ENCODE measurements around the gene ARHGEF17.
"Not testable (repeated sequence)": the region's sequence is repeated elsewhere in the genome, so short reads cannot be mapped to it uniquely, and the experiment has no call there.

ARHGEF17 gene

DNA sequence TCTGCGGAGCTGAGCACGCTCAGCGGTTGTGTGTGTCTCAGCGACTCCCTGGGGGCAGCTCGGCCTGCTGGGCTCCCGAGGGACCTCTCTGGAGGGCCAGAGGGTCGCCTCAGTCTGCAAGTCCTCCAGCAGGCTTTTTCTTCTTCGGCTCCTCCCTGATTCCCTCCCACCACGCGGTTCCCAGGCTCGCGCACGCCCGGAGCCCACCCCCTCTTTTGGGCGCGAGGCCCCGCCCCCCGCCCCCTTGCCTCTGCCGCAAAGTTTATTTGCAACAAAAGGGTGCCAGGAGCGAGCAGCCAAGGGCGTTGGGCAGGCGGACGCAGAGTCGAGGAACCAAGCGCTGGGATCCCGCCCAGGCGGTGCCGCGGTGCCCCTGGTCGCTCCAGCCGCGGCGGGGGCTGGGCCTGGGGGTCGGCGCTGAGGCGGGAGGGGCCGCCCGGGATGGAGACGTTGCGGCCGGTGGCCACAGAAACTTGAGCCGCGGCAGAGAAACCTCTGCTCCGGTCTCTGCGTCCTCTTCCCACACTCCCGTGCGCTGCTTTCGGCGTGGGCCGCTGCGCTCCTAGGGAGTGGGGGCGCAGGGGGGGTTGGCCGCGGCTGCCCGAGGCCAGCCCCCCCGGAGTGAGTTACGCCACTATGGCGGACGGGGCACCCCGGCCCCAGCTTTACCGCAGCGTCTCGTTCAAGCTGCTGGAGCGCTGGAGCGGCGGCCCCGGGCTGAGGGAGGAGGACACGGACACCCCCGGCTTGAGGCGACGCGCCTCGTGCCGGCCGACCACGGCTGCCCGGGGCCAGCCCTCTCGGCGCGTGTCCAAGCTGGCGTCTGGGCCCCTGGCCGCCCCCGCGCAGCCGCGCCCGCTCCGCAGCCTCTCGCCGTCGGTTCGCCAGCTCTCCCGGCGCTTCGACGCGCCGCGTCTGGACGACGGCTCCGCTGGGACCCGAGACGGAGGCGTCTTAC is at the start of gene ARHGEF17:
Gene ARHGEF17 (plus strand): TSS at position 274 of the 958 bp plus-strand sequence. CDS start 363 bp downstream, at position 637.
- DNase-seq, result peak; percentile 64

DNA sequence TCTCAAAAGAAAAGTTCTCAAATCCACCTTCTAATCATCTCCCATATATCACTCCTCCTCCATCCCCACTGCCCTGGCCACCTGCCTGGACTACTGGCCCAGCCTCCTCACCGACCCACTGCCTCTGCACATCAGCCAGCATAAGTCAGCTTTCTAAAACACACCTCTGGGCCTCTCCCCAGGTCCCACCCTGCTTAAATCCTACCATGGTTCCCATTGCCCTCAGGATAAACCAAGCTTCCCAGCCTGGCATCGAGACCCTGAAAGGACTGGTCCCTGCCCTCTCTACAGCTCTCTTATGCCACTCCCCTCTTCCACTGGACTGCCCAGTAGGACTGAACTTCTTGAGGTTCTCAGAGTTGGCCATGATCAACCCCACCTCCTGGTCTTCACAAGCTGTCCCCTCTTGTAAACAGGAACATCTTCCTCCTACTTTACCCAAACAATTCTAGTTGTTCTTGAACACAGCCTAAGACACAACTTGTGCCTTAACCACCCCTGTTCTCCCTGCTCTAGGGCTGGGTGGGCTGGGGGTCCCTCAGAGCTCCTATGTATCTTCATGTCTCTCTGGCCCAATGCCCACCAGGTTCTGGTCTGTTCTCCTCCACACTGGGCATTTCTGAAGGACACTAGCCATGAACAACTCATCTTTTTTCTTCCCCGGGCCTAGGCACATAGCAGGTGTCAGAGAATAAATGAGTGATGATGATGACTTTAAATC is 48.5 kb upstream of the ARHGEF17 start:
- DNase-seq, result no peak

DNA sequence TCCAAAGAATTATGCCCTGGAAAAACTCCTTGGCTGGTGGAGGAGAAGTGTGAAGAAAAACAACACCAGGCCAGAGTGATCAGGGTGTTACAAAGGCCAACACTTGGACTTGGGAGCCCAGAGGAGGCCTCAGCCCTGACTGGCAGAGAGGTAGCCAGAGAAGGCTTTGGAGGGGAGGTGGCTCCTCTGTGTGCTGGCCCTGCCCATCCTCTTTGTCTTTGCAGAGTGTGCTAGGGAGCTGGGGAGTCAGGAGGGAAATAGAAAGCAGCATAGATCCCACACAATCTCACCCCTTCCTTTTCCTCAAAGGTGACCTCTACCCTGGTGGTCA is 48.0 kb upstream of the ARHGEF17 start:
- no peak for DNase-seq

DNA sequence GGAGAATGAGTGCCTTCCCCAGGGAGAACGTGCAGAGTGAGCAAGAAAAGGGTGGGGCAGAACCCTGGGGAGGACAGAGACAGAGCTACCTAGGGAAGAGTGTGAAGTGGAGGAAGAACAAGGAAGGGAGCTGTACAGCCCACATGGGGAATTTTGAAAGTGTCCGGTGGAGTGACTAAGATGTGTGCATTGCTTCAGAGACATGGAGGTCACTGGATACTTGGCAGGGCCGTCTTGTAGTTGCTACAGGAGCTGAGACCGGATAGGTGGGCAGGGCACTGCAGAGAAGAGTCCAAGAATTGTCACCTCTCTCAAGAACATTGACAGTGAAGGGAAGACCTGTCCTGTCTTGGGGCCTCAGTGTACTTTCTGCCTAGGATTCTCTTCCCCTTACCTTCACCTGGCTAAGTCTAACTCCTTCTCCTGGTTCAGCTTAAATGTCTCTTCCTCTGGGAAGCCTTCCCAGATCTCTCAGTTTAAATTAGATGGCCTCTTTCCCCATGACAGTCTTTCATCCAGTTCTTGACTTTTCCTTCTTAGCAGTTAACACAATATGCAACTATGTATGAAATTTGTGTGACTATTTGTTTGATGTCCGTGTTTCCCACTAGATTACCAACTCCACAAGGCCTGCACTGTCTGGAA is 45.1 kb upstream of the ARHGEF17 start:
- no peak for DNase-seq

DNA sequence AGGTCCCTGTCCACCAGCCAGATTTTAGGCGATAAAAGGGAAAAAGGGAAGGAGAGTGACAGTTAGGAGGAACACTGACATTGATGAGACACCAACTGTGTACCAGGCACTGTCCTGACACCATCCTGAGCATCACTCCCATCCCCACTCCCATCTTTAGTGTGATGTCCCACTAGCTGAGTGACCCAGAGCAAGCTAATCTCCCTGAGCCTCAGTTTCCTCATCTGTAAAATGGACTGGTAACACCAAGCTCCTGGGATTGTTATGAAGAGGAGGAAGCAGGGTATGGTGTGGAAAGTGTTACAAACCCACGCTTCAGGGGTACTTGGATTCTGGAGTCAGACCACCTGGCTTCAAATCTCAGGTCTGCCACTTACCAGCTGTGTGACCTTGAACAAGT is 44.4 kb upstream of the ARHGEF17 start:
- DNase-seq, result no peak

GRCh38 chr11:73265278-73265810 is 42.7 kb upstream of the ARHGEF17 start:
- no peak for DNase-seq

DNA sequence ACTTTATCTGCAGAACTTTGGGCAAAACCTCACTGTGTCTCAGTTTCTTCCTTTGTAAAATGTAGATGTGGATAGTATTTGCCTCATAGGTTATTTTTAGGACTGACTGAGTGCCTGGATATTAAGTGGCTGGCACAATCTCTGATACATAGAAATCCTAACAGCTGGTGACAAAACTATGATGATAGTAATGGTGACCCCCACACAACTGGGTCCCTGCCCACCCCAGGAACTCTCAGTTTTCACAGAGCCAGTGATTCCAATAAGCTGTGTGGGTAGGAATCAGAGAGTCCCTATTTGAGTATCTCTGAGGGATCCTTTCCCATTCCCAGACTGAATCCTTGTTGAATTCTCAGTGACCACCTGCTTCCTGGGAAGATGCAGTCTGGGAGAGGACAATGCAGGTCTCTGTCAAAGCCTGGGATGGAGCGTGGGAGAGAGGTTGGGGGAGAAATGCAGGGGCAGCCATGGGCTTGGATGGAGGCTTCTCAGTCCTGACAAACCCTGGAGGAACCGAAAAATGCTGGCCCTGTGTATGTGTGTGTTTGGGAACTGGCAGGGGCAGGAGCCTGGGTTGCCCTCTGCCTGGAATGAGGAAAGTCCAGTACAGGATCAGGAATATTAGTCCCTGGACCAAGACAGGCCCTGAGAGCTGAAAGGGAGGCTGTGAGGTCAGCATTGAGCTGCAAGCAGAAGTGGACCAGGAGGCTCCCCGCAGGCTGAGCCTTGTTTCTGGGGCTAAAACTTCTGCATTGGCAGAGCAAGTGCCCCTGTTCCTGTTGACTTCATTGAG is 42.0 kb upstream of the ARHGEF17 start:
- no peak for DNase-seq

DNA sequence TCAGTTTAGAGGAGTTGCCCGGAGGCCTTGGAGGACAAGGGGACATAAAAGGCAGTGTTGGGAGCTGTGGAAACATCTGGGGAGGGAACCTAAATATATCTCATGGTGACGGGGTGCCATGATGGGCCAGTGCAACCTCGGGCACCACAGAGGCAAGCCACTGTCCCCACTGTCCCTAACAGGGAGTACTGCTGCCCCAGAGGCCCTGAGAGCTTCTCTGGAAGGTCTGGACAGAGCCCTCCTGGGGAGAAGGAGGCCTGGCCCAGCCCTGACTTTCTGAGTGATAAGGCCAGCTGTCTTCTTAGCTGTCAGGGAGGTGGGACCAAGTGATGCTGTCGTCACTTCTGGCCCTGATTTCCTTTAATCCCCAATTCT is 41.4 kb upstream of the ARHGEF17 start:
- no peak for DNase-seq

DNA sequence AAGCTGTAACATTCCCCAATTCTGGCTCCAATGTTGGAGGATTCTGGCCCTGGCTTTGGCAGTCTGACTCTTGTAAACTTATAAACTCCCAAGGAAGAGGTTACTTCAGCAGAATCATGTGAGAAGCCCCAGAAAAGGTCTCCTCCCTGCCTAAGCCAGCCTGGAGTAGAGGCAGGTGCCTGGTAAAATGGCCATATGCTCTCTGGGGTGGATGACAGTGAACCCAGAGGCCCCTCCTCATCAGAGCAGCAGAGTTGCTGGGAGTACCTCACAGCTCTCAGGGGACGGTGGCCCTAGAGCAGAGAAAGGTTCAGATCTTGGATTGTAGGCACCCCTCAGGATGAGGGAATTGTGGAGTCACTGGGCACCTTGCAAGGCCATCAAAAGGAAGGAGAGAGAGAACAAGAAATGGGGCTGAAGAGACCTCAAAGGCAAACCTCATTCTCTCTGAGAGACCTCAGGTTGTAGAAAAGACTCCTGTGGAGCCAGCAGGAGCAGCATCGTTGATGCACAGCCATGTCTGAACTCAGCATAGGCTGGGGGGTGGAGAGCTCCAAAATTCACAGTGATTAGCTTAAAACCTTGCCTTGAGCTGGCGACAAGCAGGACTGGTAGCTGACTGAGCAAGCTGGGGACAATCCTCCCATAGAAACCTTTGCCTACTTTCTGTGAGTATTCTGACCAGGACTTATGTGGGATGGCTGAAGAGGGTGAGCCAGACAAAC is 40.8 kb upstream of the ARHGEF17 start:
- DNase-seq, result no peak

DNA sequence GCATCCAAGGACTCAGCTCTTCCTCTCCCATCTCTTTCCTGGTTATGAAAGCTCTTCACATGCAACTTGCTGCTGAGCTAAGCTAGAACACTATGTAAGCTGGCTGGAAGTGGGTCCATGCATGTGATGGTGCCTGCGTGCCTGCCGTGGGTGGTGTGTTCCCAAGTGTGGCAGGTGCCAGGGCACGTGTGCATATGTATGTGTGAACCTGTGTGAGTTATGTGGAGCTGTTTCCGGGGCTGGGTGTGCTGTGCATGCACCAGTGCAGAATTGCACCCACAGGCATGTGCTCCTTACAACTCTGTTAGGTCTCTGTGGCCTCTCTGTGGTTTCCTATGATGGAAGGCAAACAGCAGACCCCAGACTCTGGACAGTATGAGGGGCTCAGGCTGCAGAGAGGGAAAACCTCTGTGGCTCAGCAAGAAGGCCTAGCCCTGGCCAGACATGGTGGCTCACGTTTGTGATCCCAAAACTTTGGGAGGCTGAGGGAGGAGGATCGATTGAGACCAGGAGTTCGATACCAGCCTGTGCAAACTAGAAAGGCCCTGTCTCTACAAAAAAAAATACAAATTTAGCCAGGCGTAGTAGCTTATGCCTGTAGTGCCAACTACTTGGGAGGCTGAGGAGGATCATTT is 40.1 kb upstream of the ARHGEF17 start:
- DNase-seq, result no peak

DNA sequence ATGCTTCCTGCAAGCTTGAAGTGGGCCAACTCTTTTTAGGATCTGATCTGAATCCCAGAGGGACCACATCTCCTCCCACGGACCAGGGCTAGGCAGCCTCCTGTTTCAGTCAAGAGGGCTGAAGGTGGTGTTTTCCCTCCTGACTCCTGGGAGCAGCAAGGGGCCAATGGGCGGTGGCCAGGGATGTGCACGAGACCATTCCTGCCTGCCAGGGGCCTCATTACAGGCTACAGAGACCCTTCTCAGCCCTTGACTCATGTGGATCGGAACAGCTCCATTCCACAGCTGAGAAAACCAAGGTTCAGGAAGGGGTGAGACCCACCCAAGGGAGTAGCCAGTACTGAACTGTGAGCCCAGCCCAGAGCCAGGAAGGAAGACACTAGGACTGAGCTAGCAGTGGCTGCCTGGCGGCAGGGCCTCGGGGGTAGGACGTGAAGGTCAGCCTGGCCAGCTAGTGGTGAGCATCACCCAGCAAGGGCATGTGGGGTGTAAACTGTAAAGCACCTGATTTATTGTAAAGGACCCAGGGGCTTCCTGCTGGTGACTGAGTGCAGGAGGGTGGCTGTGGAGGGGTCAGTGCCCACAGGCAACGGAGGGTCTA is 39.3 kb upstream of the ARHGEF17 start:
- DNase-seq, result no peak

DNA sequence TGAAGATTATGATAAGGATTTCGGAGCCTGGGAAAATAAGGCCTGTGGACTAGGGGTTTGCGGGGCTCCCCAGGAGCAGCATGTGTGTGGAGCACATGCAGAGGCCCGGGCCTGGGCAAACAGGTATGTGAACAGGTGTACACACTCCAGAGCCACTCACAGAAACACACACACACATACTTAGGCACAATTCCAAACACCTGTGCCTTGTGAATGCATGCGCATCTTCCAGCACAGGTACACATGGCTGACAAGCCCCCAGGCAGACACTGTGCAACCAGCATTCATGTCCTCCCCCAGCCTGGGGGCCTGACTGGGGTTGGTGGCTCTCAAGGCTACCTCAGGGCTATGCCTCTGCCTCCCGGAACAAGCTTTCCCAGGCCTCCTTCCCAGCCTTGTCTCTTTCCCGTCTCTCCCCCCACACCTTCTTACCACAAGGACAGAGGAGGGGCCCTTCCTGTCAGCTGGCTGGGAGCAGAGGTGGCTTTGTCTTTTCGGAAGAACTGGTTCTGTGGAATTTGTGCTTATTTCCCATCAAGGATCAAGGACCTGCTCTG is 38.5 kb upstream of the ARHGEF17 start:
- no peak for DNase-seq

- DNase-seq, result no peak
Observed at GRCh38 chr11:73270016-73270854, 37.8 kb upstream of the ARHGEF17 start.

DNA sequence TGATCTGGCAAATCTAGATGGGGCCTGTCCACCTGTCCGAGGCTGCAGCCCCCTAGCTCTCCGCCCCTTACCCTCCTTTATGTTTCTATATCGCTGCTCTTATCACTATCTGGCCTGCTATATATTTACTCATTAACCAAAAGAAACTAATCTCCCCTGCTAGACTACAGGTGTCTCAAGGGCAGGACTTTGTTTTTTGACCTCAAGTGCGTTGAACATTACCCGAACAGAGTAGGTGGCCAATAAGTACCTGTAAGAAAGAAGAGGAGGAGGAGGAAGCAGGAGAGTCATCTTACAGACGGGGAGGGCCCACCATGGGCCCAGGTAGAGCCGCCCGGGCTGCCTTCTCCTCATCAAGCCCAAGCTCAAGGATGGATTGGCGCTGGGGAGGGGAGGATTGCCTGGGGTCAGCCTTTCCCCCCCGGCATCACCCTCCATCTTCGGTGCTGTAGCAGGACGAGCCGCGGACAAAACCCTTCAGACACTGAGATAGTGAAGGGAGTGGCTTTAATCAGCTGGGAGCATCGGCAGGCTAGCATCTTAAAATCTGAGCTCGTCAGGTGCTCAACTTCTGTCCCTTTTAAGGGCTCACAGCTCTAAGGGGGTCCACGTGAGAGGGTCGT is 37.1 kb upstream of the ARHGEF17 start:
- DNase-seq, result no peak

- not testable (repeated sequence) for DNase-seq
Observed at GRCh38 chr11:73271478-73271865, 36.6 kb upstream of the ARHGEF17 start.

DNA sequence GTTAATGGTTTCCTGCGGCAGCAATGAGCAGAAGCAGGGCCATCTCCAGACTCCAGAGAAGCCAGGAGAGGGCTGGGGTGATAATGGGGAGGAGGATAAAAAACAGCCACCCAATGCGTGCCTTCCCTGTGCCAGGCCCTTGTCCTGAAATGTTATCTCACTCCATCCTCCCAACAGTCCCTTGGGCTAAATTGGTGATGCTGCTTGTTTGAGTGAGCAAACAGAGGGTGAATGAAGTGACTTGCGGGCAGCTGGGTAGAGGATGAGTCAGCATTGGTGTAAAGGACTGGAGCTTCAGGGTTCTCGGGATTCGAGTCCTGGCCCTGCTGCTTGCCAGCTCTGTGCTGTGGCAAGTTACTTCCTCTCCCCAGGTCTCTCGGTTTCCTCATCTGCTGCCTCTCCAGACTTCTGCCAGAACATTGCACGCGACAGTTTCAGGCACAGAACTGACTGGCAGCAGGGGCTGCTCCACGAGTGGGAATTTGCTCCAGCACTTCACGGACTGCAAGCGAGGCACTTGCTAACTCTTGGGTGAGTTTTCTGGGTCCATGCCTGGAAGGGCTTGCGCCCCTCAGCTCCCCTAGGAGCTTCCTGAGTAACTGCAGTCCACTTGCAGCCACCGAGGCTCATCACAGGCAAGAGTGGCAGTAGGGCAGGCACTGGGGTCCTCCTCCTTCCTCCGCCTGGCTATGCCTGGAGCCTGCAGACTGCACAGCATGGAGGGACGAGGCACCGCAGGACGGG is 36.0 kb upstream of the ARHGEF17 start, which contains the start of gene P2RY6:
Gene P2RY6 (plus strand): TSS at position 403 of the 744 bp plus-strand sequence. CDS start 24,181 bp downstream, outside the sequence.
- DNase-seq, result peak; percentile 60

DNA sequence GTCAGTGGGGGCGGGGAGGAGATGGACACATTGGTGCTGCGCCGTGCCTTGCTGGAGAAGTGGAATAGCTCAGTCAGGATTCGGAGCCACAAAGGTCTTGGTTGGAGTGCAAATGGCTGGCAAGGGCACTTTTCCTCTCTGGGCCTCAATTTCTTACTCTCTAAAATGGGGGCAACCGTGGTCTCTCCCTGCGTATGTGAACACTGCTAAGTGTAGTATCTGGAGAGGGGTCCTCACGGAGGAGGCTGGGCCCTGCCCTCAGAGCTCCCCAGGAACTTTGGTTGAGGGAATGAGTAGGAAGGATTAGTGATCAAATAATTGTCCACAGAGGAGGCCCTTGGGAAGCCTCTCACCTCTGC is 35.4 kb upstream of the ARHGEF17 start:
- DNase-seq, result no peak

GRCh38 chr11:73273222-73273895 is 34.7 kb upstream of the ARHGEF17 start:
- DNase-seq, result no peak
